Ishikawa (cell line): ENCODE results near the gene JCAD.

Experiments used
- CEBPB ChIP-seq: IDR thresholded peaks from 2 replicates; pipeline ENCODE4 v1.6.1; 2012
- CREB1 ChIP-seq: IDR thresholded peaks from 2 replicates; pipeline ENCODE4 v1.6.1; 2012; ENCODE audit warnings: low read depth
- EGR1 ChIP-seq: IDR thresholded peaks from 2 replicates; pipeline ENCODE4 v1.6.1; 2012
- EP300 ChIP-seq: IDR thresholded peaks from 2 replicates; pipeline ENCODE4 v1.6.1; 2012; ENCODE audit warnings: borderline replicate concordance
- FOXM1 ChIP-seq: IDR thresholded peaks from 2 replicates; pipeline ENCODE4 v1.6.1; 2012; ENCODE audit warnings: low read depth, borderline replicate concordance
- MAX ChIP-seq: IDR thresholded peaks from 2 replicates; pipeline ENCODE4 v1.6.1; 2012
- NFIC ChIP-seq: IDR thresholded peaks from 2 replicates; pipeline ENCODE4 v1.6.1; 2012
- RAD21 ChIP-seq: IDR thresholded peaks from 2 replicates; pipeline ENCODE4 v1.6.1; 2012; ENCODE audit warnings: low read depth
- REST ChIP-seq: IDR thresholded peaks from 2 replicates; pipeline ENCODE4 v1.6.1; 2012; ENCODE audit warnings: low read depth, mild to moderate bottlenecking
- TAF1 ChIP-seq: IDR thresholded peaks from 2 replicates; pipeline ENCODE4 v1.6.1; 2012; ENCODE audit warnings: low read depth, mild to moderate bottlenecking
- TCF12 ChIP-seq: IDR thresholded peaks from 2 replicates; pipeline ENCODE4 v1.6.1; 2012; ENCODE audit warnings: low read depth
- TEAD4 ChIP-seq: IDR thresholded peaks from 2 replicates; pipeline ENCODE4 v1.6.1; 2012
- USF1 ChIP-seq: IDR thresholded peaks from 2 replicates; pipeline ENCODE4 v1.6.1; 2012
- YY1 ChIP-seq: IDR thresholded peaks from 2 replicates; pipeline ENCODE4 v1.6.1; 2012; ENCODE audit warnings: low read depth
- ZBTB7A ChIP-seq: IDR thresholded peaks from 2 replicates; pipeline ENCODE4 v1.6.1; 2012; ENCODE audit warnings: low read depth

Gene JCAD

GRCh38 chr10:30063099-30063498, 3.7 kb upstream of the JCAD start:
- no peak for TF ChIP-seq CEBPB
- no peak for TF ChIP-seq TAF1
- no peak for TF ChIP-seq YY1
- no peak for TF ChIP-seq TCF12
- TF ChIP-seq EP300: no peak
- TF ChIP-seq FOXM1: no peak

GRCh38 chr10:30062582-30062981, 3.2 kb upstream of the JCAD start:
- no peak for TF ChIP-seq TEAD4
- no peak for TF ChIP-seq TAF1
- TF ChIP-seq USF1: no peak
- TF ChIP-seq MAX: no peak
- TF ChIP-seq EGR1: no peak
- TF ChIP-seq TCF12: no peak
- TF ChIP-seq CREB1: no peak
- no peak for TF ChIP-seq CEBPB
- TF ChIP-seq FOXM1: no peak
- no peak for TF ChIP-seq YY1
- no peak for TF ChIP-seq RAD21
- no peak for TF ChIP-seq ZBTB7A
- TF ChIP-seq EP300: no peak
- TF ChIP-seq NFIC: no peak
- no peak for TF ChIP-seq REST

GRCh38 chr10:30062090-30062489, 2.7 kb upstream of the JCAD start:
- TF ChIP-seq EP300 (no peak), ZBTB7A (no peak), TAF1 (no peak), TCF12 (no peak), TEAD4 (no peak), CEBPB (no peak), EGR1 (no peak), YY1 (no peak), MAX (no peak), FOXM1 (no peak)

- TF ChIP-seq REST: no peak
- no peak for TF ChIP-seq USF1
- no peak for TF ChIP-seq CREB1
- TF ChIP-seq TCF12: no peak
- TF ChIP-seq ZBTB7A: no peak
- no peak for TF ChIP-seq CEBPB
- TF ChIP-seq TEAD4: no peak
- no peak for TF ChIP-seq MAX
- no peak for TF ChIP-seq YY1
Observed at GRCh38 chr10:30058570-30059132, 735 bp downstream of the JCAD start.

- TF ChIP-seq TCF12 (no peak), CREB1 (no peak), EP300 (no peak), RAD21 (no peak), USF1 (no peak), MAX (no peak), FOXM1 (no peak), TAF1 (no peak), NFIC (no peak), EGR1 (no peak)
Observed at GRCh38 chr10:30057894-30058556, 1.4 kb downstream of the JCAD start.
